NCI-H774 (cell line): ENCODE data around the gene LUC7L3.

Experiments used
- DNase-seq: peaks from one replicate; lab custom pipeline; 2025; lab: John Stamatoyannopoulos, UW

The LUC7L3 gene

DNA sequence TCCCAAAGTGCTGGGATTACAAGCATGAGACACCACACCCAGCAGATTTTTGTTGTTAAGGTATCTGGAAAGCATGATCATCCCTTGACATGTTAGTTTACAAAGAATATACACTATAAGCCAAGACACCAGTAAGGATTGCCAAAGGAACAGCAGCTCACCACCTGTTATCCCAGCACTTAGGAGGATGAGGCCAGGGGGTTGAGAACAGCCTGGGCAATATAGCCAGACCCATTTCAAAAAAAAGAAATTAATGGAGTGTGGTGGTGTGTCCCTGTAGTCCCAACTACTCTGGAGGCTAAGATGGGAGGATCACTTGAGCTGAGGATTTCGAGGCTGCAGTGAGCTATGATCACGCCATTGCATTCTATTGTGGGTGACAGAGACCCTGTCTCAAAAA, 42.8 kb downstream of the LUC7L3 start:
- DNase-seq: no peak

DNA sequence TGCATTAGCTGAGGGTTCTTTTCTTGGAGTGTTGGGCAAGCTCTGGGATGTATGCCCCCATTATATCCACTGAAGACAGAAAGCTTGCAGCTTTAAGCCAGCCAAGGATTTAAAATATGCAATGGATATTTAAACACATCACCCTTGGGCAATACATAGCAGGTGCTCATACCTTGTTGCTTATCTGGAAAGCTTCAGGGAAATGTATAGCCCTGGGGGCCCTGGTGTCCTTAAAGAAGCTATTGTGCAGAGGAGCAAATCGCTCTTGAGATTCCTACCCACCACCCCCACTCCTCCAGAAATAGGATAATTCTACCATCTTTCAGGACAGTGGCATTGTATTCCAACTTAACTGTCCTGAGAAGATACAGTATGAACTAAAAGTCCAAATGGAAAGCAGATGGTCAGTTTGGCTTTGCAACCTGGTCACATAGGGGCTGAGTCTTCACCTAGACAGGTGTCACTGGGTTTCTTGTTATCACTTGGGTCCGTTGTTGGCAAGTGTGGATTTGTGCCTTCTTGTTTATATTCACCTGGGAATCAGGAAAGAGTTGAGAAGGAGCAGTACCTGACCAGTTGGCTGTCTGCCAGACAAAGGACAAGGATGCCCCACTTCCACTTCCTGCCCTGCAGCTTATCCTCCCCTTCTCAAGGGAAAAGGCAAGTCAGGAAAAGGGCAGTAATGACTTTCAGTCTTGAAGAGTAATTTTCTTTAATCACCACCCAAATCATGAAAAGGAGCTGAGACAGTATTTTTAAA, 44.5 kb downstream of the LUC7L3 start:
- DNase-seq: peak; percentile 16

DNA sequence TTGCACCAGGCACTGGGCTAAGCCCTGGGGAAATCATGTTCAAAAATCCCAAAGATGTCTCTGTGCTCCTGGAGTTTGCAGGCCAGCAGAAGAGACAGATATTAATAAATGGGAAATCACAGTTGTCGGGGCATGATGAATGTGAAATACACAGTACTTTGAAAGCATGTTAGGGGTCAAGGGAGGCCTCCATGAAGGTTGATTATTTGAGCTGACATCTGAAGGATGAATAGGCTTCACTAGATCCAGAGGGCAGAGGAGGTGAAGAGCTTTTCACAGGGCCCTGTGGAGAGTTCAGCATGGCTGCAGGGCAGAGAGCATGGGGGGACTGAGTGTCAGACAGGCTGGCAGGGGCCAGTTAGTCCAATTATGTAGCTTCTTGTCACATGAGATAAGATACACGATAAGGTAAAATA, 45.3 kb downstream of the LUC7L3 start:
- no peak for DNase-seq

DNA sequence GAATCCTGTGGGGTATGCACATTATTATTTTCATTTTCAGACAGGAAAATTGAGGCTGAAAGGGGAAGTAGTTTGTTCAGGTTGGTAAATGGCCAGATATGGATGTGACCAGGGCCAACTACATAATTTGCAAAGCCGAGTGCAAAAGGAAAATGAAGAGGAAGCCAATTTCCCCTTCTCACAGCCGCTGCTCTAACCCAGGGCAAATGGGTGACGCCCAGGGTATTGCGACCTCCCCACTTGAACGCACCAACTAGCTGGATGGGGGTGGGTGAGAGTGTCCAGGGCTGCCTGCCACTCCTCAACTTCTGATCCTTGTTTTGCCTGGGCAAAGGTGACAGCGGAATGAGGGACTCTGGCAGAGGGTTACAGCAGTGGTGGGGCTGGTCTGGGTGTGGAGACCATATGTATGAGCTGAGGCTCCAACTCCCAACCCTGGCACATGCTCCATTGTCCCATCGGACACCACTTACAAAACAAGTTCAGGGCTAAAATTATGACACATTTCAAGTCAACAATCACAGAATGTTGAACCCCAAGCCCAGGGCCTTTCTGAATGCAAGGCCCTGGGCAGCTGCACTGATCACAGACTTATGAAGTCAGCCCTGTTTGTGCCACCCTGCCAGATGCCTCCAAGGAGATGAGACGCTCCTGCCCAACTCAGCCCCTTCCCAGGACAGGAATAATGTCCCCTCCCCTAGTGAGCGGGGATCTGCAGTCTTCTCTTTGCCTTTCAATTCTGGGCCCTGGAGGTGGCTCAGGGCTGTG, 46.2 kb downstream of the LUC7L3 start:
- no peak for DNase-seq

DNA sequence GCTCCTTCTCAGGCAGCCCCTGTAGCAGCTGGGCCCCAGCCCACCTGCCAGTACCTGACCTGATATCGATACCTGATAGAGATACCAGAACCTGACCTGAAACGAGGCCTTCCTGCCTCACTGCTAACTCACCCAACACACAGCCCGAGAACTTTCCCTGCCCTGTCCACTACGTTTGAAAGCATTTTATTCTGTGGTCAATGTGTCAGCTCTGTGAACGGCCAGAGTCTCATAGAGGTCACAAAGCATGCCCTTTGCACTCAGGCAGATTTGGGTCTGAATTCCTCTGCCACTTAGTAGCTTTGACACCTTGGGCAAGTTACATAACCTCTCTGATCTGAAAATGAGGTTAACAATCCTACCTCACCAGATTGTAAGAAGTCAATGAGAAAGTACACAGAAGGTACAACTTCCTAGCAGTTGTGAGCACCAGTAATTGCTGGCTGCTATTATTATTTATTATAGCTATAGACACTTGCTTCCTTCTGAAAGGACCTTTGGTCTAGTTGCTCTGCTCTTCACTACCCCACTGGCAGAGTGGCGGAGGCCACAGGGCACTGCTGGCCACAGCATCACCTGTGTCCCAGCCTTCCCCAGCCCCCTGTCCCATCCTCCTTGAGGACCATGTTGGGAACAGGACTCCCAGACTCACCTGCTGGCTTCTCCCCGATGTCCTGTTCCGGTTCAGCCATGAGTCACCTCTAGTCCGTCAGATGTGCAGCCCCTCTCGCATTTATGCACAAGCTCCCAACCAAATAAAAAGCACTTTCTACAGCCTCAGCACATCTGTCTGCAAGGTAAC, 47.0 kb downstream of the LUC7L3 start:
- DNase-seq: no peak

DNA sequence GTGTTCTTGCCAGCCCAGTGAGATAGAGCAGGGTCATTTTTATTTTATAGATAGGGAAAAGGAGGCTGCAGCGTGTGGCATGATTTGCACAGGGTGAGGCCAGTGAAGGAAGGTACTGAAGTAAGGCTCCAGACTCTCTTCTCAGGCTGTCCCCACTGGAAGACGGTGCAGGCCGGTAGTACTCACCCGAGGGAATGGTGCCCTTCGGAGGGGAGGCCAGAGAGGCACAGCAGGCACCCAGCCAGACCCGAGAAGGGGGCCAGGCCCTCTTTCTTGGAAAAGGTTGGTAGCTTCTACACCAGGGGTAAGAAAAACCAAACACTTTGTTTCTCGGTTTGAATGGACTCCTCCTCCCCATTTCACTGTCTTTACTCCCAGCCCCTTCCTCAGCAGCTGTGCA, 47.6 kb downstream of the LUC7L3 start:
- DNase-seq: no peak

DNA sequence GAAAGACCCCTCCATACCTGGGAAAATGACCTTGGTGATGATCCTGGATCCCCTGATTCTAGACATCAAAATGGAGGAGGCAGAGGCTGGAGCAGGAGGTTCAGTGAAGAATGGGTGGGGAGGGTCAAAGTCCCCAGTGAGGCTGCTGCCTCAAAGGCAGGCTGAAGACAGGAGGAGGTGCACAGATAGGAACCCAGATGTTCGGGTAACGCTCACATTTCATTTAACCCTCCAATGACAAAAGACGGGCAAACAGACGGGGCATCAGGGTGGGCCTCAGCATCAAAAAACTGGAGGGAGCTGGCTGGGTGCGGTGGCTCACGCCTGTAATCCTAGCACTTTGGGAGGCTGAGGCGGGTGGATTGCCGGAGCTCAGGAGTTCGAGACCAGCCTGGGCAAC, 48.0 kb downstream of the LUC7L3 start, which contains the start of gene ANKRD40CL:
ANKRD40CL (minus strand) TSS at position 73 of the 400 bp plus-strand sequence. CDS start 605 bp downstream, outside the sequence.
- no peak for DNase-seq

DNA sequence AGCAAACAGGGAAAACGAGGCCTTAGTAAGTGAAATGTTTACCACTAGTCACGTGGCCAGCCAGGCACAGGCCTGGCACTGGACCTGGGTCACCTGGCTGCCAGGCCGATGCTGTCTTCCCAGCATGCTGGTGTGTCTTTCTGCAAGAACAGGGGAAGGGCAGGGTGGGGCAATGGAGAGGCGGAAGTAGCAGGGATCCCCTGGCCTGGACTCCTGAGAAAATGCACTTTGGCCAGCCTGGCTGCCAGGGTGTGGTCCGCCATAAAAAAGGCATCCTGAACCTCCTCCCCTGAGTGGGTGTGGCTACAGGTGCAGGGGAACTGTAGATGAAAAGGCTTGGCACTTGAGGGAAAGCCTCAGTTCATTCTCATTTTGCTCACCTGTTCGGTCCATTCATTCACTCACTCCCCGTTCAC, 49.0 kb downstream of the LUC7L3 start:
- DNase-seq: peak; percentile 48

DNA sequence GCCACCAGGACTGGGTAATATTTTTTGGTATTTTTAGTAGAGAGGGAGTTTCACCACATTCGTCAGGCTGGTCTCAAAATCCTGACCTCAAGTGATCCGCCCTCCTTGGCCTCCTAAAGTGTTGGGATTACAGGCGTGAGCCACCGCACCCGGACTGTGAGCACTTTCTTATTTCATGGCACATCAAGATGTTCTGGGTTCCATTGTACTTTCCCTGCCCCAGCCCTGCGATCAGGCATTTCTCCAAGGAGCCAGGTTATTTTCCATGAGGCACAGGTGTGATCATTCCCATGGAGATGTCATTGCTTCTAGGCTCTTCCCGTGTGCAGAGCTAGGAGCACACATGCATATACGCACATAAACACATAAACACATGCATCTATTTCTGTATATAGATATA, 50.5 kb downstream of the LUC7L3 start:
- no peak for DNase-seq

DNA sequence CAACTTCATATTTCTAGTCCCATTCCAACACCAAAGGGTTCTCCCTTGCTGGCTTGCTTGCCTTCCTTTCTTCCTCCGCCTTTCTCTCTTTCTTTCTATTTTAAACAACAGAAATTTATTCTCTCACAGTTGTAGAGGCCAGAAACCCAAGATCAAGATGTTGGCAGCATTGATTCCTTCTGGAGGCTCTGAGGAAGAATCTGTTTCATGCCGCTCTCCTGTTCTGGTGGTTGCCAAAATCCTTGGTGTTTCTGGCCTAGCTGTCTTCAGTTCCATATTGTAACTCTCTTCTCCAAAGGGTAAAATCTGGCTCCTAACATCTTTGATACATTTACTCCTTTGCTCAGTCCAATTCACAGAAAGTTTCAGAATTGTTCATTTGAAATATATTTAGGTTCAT, 50.9 kb downstream of the LUC7L3 start:
- DNase-seq: no peak

DNA sequence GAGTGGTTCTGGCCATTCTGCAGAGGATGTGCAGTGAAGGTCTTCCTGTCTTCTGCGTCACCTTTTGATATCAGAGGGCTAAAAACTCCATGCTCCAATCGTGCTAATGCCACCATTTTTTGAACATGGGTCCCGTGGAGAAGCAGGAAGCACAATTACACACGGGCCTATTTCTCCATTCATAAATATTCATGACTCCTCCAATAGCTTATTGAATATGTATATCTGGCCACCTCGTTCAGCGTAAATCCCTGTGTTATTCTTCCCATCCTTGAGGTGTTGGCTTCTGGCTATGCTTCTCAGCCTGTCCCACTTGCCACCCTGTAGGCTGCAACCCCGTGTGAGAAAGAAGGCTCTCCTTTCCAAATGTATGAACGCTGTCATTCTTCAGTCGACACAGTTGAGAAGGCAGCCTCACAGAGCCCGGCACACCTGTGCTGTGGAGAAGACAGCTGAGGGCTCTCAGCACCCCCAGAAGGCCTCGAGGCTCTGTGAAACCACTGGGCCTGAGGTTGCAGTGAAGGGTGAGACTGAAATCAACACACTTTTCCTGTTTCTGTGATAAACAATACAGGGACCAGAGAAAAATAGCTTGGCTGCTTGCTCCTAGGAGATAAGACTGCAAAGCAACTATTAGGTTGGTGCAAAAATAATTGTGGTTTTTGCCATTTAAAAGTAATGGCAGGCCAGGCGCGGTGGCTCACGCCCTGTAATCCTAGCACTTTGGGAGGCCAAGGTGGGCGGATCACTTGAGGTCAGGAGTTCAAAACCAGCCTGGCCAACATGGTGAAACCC, 52.8 kb downstream of the LUC7L3 start:
- DNase-seq: no peak

DNA sequence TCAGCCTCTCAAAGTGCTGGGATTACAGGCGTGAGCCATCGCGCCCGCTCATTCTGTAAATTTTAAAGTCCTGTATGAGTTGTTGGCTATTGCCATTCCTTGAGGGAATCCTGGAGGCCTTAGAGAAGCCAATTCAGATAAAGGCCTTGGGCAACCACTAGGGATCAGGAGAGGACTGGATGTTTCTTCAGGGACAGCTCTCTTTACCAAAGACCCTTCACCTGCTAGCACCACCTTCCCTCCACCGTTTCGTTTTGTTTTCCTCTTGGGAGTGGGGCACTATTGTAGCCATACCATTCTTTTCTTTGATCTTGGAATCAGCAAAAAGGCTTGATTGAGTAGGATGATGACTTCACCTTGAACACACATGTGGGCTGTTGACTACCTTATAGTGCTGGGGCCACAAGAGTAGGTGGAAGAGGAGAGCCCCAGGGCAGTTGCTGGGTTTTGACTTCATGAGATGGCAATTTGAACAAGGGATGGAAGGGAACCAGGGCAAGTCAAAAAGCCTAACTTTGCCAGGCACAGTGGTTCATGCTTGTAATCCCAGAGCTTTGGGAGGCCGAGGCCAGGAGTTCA, 54.9 kb downstream of the LUC7L3 start:
- no peak for DNase-seq

DNA sequence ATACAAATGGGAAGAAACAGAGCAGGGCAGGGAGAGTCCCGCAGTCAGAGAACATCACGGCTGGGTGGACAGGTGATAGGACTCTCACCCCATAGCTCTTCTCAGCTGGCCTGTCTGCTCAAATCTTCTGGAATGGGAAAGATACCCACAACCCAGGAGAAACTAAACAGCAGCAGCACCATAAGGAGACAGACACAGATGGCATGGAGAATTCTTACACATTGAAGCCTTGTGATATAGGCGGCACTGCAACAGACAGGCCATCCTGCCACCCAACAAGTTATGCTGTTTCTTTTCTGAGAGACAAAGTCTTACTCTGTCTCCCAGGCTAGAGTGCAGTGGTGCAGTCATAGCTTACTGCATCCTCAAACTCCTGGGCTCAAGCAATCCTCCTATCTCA, 56.5 kb downstream of the LUC7L3 start:
- no peak for DNase-seq

DNA sequence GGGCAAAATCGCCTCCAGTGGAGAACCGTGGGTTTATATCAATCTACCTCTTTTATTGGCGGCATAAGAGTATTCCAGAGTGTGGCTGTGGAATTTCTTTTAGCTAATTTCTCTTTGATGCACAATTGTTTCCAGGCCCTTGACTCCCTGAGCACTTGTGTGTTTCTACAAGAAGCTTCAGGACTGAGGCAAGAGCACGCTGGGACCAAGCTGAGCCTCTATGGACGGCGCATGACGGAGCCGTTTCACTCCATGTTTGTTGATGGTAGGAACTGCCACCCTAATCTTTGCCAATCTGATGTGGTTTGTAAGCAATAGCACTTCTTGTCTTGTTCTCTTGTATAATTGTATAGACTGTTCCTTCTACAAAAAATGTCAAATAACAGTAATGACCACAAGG, 59.1 kb downstream of the LUC7L3 start:
- no peak for DNase-seq

DNA sequence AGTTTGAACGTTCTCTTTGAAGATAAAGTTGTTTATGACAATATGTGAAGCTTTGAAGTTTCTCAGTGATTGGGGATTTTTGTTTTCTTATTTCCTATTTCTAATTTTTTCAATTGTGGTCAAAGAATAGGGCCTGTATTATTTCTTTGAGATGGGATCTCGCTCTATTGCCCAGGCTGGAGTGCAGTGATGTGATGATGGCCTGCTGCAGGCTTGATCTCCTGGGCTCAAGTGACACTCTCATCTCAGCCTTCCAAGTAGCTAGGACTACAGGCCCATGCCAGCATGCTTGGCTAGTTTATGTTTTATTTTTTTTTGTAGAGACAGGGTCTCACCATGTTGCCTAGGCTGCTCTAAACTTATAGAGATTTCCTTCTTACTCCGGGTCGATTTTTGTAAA, 59.6 kb downstream of the LUC7L3 start:
- no peak for DNase-seq

DNA sequence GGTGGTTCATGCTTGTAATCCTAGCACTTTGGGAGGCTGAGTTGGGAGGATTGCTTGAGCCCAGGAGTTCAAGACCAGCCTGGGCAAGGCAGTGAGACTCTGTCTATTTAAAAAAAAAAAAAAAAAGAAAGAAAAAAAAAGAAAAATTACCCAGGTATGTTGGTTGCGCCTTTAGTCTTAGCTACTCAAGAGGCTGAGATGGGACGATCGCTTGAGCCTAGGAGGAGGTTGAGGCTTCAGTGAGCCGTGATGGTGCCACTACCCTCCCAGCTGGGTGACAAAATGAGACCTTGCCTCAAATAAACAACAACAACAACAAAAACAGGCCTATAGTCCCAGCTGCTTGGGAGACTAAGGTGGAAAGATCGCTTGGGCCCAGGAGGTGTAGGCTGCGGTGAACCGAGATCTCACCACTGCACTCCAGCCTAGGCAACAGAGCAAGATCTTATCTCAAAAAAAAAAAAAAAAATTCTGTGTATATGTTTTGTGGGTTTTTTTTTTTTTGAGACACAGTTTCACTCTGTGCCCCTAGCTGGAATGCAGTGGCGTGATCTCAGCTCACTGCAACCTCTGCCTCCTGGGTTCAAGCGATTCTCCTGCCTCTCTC, 60.4 kb downstream of the LUC7L3 start:
- no peak for DNase-seq

DNA sequence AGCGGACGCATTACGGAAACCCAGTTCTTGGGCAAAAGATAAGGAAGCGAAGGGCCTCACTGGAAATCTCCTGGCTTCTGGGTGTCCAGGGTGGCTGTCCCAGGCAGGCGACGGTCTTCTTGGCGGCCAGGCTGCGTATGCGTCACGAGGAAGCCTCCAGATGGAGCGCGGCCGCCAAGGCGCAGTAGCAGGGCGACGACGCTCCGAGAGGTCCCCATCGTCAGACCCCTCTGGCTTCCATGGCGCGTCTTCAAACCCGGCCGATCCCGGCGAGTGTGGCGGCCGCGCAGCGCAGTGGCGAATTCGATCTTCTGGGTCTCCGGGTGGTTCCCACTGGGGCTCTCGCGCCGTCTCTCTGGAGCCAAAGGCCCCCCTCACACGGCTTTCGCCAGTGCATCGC, 61.8 kb downstream of the LUC7L3 start:
- DNase-seq: no peak

DNA sequence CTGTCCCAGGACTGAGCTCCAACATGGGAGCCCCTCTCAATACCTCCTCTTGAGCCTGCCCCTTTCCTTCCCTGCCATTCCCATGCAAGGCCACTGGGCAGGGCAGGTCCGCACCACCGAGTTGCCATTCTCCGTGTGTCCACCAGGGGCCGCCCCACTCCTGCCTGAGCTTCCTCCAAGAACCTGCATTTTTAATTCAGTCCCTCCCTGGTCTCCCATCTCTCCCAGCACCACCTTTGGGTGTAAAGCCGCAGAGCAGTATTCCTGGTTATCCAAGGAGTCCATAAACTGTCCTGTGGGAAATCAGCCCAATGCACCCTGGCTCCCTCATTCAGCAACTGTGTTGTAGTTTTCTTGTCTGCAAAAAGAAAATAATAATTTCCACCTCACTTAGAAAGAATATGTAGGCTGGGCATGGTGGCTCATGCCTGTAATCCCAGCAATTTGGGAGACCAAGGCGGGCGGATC, 63.8 kb downstream of the LUC7L3 start:
- DNase-seq: peak; percentile 93

DNA sequence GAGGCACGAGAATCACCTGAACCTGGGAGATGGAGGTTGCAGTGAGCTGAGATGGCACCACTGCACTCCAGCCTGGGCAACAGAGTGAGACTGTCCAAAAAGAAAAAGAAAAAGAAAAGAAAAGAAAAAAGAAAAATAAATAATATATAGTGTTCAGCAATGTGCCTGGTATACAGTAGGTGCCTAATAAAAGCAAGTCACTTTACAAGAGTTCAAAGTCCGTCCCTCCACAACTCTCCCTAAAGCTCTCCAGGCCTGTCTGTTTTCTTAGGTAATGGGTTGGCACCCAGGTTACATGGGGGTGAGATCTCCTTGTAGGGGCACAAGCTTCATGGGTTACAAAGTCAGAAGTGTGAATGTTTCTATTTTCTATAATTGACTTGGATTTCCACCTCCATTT, 64.5 kb downstream of the LUC7L3 start:
- no peak for DNase-seq

DNA sequence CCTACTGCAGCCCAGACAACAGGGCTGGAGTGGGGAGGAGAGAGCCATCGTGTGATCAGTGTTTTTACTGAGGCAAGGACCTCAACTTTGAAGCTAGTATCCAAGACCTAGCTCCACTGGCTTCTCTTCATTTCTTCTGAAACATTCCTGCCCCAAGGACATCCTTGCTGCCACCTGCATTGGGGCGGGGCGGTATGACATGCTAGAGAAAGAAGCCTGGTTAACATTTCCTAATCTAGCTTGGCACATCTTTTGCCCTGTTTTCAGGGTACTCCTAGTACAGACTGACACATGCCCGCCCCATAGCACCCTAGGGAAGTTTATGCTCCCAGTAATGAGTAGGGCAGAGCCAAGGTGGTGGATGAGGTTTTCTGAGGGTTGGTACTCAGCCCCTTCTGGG, 65.7 kb downstream of the LUC7L3 start:
- no peak for DNase-seq
